Natural killer cell treated with Interleukin-12 subunit alpha and Interleukin-12 subunit beta and Interleukin-15 and Interleukin-18, amount 100 ng/mL, for 72 hours (primary cell): ENCODE measurements around the gene PITPNM3. TPM values are rescaled to one million over a fixed set of nuclear protein-coding genes. Genes with fewer than 3 reads are reported as not detected.

Experiments used
- ATAC-seq, 2 donors: fragments of 150-1000 bp; cut with Tn5 transposase in 1 of 2; sonication (Bioruptor Pico), chemical (Tn5 transposase) in 1 of 2; 2 replicates each; pipeline ENCODE4 v1.10.0; 2021
- DNase-seq: peaks from one replicate; pipeline ENCODE4 v3.0.0; 2022; ENCODE audit warnings: low spot score
- H3K27ac Mint-ChIP-seq, 2 donors: 1 replicate in 1 of 2; 2 replicates in 1 of 2; pipeline ENCODE4 v1.8.0; 2022; ENCODE audit warnings: mixed read lengths in 2 of 2, mild to moderate bottlenecking in 1 of 2, moderate library complexity in 1 of 2
- H3K27me3 Mint-ChIP-seq, 2 donors: 1 replicate in 1 of 2; 2 replicates in 1 of 2; pipeline ENCODE4 v1.8.0; 2022; ENCODE audit warnings: mixed read lengths in 2 of 2
- H3K36me3 Mint-ChIP-seq: one replicate; pipeline ENCODE4 v1.8.0; 2022; ENCODE audit warnings: mixed read lengths
- H3K4me1 Mint-ChIP-seq, 2 donors: 1 replicate in 1 of 2; 2 replicates in 1 of 2; pipeline ENCODE4 v1.8.0; 2022; ENCODE audit warnings: low read depth in 2 of 2, mixed read lengths in 2 of 2, mild to moderate bottlenecking in 1 of 2
- H3K4me3 Mint-ChIP-seq: one replicate; pipeline ENCODE4 v1.8.0; 2022; ENCODE audit warnings: mixed read lengths
- H3K9me3 Mint-ChIP-seq: 2 replicates; pipeline ENCODE4 v1.8.0; 2022; ENCODE audit warnings: mixed read lengths
- total RNA-seq, 2 donors: library from RNA; stranded (reverse); gene quantifications; one replicate each; pipeline ENCODE4 v1.2.3, GENCODE V29; 2022

PITPNM3 gene
- total RNA-seq, 2 donors from 2014 or later = 0.59 to 0.84 TPM

DNA sequence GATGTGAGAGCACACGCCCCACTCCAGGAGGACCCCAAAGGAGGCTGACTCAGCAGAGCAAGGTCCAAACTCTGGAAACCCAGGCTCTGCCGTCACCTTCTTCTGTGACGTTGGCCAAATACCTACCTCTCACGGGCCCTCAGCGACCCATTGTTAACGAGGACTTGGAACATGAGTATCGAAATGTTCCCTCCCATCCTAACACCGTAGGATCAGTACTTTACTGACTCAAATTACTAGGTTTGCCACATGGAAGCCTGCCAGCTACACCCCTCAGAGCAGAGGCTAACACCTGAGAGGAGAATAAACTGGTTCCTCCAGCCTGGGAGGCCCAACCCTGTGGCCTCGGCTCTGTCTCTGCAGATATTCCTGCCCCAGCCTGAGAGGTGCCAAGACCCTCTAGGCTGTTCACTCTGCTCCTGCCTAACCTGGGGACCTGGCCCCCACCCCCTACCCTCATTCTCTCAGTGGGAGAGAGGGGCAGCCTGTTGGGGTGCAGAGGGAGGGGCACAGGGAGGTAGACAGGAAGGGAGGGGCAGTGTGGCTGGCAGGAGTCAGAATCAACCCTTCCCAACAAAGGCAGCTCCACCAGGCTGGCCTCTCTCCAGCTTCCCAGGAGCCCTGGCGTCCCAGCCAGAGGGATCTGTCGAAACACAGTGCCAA is 4.4 kb downstream of the PITPNM3 start:
- DNase-seq (no peak), ATAC-seq (no peak)
- Mint-ChIP-seq H3K4me1 (peaks cover 0 to 7% of the 10 kb centered on the region in 2 donors), H3K4me3 (no peak overlapping the region), H3K9me3 (no peaks in the 10 kb centered on the region), H3K27me3 (peaks cover 20 to 33% of the 10 kb centered on the region in 2 donors), H3K36me3 (no peaks in the 10 kb centered on the region), H3K27ac (no peak overlapping the region)

DNA sequence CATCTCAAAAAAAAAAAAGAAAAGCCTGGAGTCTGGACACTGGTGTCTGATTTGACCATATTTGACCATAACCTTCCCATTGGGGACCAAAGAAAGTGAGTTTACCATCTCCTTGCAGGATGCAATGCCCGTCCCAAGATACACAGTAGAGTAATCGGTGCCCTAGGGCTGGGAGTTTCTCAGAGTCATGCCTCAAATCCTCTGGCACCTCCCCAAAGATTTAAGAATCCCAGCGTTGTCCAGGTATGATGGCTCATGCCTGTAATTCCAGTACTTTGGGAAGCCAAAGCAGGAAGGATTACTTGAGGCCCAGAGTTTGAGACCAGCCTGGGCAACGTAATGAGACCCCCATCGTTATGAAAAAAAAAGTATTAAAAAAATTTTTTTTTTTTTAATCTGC is 5.0 kb downstream of the PITPNM3 start:
- Mint-ChIP-seq H3K4me3 (no peak overlapping the region), H3K4me1 (peaks cover 0 to 7% of the 10 kb centered on the region in 2 donors), H3K27me3 (peaks cover 20 to 29% of the 10 kb centered on the region in 2 donors), H3K36me3 (no peaks in the 10 kb centered on the region), H3K9me3 (no peaks in the 10 kb centered on the region), H3K27ac (no peak overlapping the region)
- ATAC-seq (no peak), DNase-seq (no peak)

DNA sequence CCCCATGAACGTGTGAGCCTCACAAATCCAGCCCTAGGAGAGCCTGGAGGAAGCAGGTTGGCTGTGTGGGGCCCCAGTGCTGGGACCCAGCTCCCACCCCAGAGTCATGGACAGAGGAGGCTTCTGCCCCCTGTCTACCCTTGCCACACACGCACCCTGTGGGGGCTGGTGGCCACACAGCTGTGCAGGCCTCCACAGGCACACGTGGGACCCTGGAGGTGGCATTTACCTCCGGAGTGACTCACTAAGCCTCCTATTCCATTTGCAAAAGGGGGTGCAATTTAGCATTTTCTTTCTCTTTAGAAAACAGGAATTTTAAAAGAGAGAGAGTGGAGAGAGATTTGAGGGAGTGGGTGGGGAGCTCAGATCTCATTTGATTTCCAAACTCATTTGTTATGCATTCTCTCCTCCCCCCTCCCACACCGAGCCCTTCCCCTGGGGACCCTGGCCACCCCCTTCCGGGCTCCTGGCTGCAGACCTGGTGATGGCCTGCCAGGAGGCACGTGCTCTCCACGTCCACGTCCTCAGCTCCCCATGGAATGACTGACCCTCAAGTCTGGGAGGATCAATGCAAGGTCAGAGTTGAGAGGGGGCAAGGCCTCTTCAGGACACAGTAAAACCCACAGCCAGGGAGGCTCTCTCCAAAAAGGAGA is 6.8 kb downstream of the PITPNM3 start:
- no peak overlapping the region for H3K4me3 Mint-ChIP-seq
- DNase-seq (no peak), ATAC-seq (no peak)
- no peaks in the 10 kb centered on the region for H3K9me3 Mint-ChIP-seq
- peaks cover 15 to 22% of the 10 kb centered on the region in 2 donors for H3K27me3 Mint-ChIP-seq
- no peaks in the 10 kb centered on the region for H3K36me3 Mint-ChIP-seq
- no peaks in the 10 kb centered on the region for H3K4me1 Mint-ChIP-seq
- H3K27ac Mint-ChIP-seq = no peak overlapping the region

DNA sequence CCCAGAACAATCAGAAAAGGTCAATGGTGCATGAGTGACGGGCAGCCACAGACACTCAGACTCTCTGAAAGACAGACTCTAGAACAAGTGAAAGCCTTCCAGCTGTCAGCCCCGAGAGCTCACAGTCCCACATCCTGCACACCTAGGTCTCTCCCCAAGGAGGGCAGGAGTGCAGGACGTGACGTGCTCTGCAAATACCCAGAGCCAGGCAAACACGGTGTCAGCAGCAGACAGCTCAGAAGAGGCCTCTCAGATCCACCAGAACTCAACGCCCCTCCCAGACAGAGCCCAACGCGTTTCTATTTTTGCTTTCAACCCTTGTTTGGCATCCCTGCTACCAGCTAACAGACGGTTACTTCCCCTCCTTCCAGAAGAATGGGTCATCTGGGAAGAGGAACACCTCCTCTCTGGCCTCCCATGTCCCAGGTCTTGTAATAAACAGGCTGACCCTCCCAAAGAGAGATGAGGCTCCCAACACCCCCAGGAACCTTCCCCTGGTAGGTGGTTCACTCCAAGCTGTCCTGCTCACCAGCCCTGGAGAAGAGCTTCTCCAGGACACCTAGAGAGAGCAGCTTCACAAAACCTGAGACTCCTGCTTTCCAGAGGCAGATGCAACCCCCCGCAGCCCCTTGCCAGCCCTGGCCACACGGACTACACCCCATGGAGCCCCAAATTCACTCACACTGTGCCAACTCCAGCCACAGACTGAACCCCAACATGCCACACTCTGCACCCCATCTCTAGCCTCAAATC is 7.6 kb downstream of the PITPNM3 start:
- H3K4me3 Mint-ChIP-seq = no peak overlapping the region
- DNase-seq (no peak), ATAC-seq (peak in 1 of 2 donors; percentile 37)
- H3K4me1 Mint-ChIP-seq = no peaks in the 10 kb centered on the region
- no peak overlapping the region for H3K27ac Mint-ChIP-seq
- no peaks in the 10 kb centered on the region for H3K9me3 Mint-ChIP-seq
- no peaks in the 10 kb centered on the region for H3K36me3 Mint-ChIP-seq
- peaks cover 8 to 16% of the 10 kb centered on the region in 2 donors for H3K27me3 Mint-ChIP-seq

DNA sequence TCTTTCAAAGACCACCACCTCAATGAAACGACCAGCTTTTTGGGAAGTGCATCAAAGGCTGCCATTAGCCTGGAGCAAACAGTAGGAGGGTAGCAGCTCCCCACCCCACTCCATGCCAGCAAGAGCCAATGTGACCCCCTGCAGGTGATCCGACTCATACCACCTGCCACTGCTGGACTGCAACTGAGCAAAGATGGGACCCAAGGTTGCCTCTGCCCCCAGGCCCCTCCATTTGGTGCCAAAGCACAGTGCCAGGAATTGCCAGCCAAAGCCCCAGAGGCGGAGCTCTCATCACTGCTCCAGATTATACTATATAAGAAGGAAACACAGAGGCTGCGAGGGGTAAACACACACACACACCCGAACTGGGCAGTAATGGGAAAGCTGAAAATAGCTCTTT is 8.3 kb downstream of the PITPNM3 start:
- DNase-seq = no peak
- Mint-ChIP-seq H3K27ac (no peak overlapping the region), H3K9me3 (no peaks in the 10 kb centered on the region), H3K27me3 (peaks cover under 1 to 11% of the 10 kb centered on the region in 2 donors), H3K36me3 (no peaks in the 10 kb centered on the region), H3K4me1 (no peaks in the 10 kb centered on the region), H3K4me3 (no peak overlapping the region)
- ATAC-seq = no peak

DNA sequence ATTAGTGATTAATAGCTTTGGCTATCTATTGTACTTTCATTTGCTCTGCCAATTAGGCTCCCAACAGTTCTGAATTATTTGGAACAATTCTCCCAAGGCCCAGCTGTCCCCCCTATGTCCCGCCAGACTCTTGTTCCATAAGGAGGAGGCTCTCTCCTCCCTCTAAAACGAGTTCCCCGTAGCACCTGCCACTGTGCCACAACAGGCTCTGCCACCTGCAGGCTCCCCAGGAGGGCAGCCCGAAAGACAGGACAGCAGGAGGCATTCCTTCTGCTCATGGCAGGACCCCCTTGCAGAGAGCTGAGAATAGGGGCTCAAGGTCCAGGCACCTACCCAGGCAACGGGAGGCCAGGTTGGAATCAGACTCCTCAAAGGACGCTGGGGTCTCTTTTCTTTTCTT is 9.0 kb downstream of the PITPNM3 start:
- peaks cover 0 to 8% of the 10 kb centered on the region in 2 donors for H3K27me3 Mint-ChIP-seq
- H3K4me1 Mint-ChIP-seq = no peaks in the 10 kb centered on the region
- DNase-seq = no peak
- H3K27ac Mint-ChIP-seq = no peak overlapping the region
- no peak for ATAC-seq
- no peaks in the 10 kb centered on the region for H3K36me3 Mint-ChIP-seq
- no peak overlapping the region for H3K4me3 Mint-ChIP-seq
- H3K9me3 Mint-ChIP-seq = no peaks in the 10 kb centered on the region

DNA sequence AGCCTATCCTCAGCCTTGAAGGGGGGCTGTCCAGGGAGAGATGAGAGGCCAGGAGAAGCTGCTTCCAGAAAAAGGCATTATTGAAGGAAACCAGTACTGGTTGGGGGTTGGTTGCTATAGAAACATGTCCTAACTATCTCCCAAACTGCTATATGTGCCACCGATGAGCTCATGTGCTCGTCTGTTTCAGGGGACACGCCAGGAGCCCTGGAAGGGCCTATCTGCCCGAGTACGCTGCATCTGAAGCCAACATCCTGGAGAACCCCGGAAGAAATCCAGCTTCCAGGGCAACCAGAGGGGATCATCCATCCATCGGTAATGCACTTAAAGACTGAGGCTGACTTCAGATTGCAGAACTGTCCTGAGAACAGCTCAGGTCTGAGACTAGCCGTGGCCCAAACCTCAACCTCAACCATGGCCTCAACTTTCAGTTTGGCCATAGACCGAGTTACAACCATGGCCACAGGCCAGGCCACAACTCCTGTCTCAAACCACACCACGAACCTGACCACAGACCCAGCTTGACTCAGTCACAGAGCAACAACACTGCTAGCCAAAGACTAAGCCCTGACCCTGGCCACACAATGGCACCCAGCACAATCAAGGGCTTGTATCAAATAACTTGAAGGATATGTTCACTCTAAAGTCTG is 10.2 kb downstream of the PITPNM3 start:
- no peaks in the 10 kb centered on the region for H3K9me3 Mint-ChIP-seq
- H3K36me3 Mint-ChIP-seq = no peaks in the 10 kb centered on the region
- peaks cover 0 to 9% of the 10 kb centered on the region in 2 donors for H3K27me3 Mint-ChIP-seq
- H3K4me3 Mint-ChIP-seq = no peak overlapping the region
- DNase-seq (no peak), ATAC-seq (peak; percentile 37 to 61)
- H3K4me1 Mint-ChIP-seq = no peaks in the 10 kb centered on the region
- no peak overlapping the region for H3K27ac Mint-ChIP-seq

DNA sequence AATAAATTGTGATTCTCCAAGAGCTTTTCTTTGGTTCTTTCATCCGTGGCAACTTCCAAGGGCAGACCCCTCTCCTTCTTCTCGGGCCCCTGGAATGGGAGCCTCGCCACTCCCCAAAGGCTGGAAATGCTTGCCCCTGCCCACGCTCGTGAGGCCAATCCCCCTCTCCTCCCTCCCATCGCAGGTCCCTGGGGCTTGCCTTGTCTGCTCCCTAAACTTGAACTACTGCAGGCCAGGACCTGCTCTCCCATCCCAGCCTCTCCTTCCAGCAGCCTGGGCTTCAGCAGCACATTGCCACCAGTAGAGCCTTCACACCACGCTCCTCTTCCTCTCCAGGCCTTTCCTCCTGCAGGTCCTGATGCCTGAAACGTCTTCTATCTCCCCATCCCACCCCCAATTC is 11.1 kb downstream of the PITPNM3 start:
- no peak overlapping the region for H3K4me3 Mint-ChIP-seq
- ATAC-seq (no peak), DNase-seq (no peak)
- H3K27ac Mint-ChIP-seq = no peak overlapping the region
- H3K9me3 Mint-ChIP-seq = no peaks in the 10 kb centered on the region
- no peaks in the 10 kb centered on the region for H3K4me1 Mint-ChIP-seq
- no peaks in the 10 kb centered on the region for H3K36me3 Mint-ChIP-seq
- peaks cover 0 to 10% of the 10 kb centered on the region in 2 donors for H3K27me3 Mint-ChIP-seq

DNA sequence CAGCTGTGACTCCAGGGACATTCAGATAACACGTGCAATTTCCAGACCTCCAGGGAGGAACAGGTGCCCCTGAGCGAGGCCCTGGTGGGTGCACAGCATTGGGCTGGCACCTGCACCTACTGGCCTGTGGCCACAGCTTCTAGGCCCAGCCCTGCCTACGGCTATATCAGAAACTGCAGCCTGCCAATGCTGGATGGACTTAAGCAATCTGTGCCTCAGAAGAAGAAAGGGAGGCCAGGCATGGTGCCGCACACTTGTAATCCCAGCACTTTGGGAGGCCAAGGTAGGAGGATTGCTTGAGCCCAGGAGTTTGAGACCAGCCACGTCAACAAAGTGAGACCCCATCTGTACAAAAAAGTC is 12.4 kb downstream of the PITPNM3 start:
- ATAC-seq (no peak), DNase-seq (no peak)
- Mint-ChIP-seq H3K4me1 (no peaks in the 10 kb centered on the region), H3K4me3 (no peak overlapping the region), H3K27me3 (peaks cover 0 to 8% of the 10 kb centered on the region in 2 donors), H3K36me3 (no peaks in the 10 kb centered on the region), H3K9me3 (no peaks in the 10 kb centered on the region), H3K27ac (no peak overlapping the region)

DNA sequence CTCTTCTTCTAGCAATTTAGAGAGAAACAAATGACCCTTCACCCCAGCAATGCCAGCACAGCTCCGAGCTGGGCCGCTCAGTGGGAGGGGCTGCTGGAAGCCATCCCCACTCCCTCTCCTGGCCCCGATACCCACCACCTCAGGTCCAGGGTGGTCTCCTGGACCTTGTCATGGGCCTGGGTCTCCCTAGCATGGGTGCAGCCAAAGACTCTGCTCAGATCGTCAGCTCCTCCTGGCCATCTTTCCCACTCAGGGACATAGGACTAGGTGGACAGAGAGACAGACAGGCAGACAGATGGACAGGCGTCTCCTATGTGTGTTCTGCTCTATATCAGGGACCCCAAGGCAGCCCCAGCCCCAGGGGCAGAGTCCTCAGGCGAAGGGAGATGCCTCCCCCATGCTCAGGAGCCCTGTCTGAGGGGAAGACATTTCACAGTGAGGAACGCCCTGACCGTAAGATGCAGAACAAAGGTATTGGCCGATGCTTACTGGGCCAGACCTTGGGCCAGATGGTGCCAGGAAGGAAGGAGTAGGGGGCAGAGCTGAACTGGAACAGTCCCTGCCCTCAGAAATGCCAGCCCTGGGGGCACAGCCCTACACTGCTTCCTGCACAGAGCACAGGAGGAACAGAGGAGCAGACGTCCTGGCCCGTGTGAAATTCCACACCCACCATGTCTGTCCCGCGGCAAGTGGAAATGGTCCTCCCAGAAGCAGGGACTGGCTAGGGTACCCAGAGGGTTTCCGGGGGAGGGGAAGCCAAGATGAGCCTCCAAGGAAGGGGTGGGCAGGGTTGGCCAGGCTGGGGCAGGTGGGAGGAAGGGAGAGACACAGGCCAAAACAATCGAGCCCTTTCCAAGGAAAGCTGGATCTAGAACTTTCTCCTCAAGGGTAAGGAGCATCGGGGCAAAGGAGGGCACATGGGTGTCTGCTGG is 13.0 kb downstream of the PITPNM3 start:
- Mint-ChIP-seq H3K36me3 (no peaks in the 10 kb centered on the region), H3K27me3 (peaks cover 0 to 5% of the 10 kb centered on the region in 2 donors), H3K9me3 (no peaks in the 10 kb centered on the region), H3K27ac (no peak overlapping the region), H3K4me3 (no peak overlapping the region), H3K4me1 (no peaks in the 10 kb centered on the region)
- DNase-seq (no peak), ATAC-seq (peak in 1 of 2 donors; percentile 6)

DNA sequence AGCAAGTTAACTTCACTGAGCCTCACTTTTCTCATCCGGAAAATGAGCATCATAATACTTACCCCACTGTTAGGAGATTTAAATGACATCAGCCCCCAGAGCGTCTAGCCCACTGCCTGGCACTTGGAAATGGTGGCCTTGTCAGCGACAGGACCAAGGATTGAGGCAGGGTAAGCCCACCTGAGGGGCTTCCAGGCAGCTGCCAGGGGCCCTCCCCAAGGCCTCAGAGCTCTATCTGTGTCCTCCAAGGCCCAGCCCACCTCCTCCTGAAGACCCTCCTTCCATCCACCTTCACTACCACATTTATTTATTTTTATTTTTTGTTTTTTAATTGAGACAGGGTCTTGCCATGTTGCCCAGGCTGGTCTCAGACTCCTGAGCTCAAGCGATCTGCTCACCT is 13.8 kb downstream of the PITPNM3 start:
- no peak for ATAC-seq
- Mint-ChIP-seq H3K36me3 (no peaks in the 10 kb centered on the region), H3K9me3 (no peaks in the 10 kb centered on the region), H3K27me3 (peaks cover 0 to 5% of the 10 kb centered on the region in 2 donors), H3K4me1 (no peaks in the 10 kb centered on the region), H3K27ac (no peak overlapping the region), H3K4me3 (no peak overlapping the region)
- no peak for DNase-seq

DNA sequence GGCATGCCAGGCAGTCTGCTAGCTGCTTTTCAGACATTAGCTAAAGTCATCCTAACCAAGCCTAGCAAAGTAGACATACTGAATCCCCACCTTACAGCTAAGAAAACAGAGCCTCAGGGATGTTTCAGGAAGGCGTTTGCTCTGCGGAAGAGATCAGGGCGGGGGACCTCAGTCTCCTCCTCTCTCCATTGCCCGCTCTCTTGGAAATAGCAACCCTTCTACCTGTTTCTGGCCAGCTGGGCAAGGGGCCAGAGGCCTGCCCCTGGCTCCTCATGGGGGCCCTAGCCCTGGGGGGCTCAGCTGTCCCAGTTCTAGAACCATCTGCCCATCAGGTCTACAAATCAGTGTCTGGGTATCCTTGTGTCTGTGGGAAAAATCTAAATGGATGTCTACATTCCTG is 14.5 kb downstream of the PITPNM3 start:
- ATAC-seq = no peak
- no peak overlapping the region for H3K4me3 Mint-ChIP-seq

DNA sequence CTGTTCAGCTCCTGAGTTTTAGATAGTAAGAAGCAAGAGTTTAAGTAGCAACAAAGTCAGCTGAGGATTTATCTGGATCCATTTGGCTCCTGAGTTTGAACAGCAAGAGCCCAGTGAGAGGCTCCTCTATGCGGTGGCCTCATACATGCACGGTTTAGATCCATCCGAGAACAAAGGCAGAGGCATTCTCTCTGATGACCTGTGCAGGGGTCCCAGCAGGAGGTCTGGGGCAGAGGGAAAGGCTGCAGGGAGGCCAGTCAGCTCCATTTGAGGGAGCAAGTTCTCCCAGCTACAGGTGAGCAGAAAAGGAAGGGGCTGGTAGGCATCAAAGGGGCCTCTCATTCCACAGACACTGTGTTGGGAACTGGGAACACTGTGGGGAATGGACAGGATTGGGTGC is 16.5 kb downstream of the PITPNM3 start:
- peaks cover 0 to 5% of the 10 kb centered on the region in 2 donors for H3K27me3 Mint-ChIP-seq
- no peak overlapping the region for H3K27ac Mint-ChIP-seq
- H3K36me3 Mint-ChIP-seq = no peaks in the 10 kb centered on the region
- no peak for ATAC-seq
- H3K4me3 Mint-ChIP-seq = no peak overlapping the region
- no peaks in the 10 kb centered on the region for H3K4me1 Mint-ChIP-seq
- no peak for DNase-seq
- H3K9me3 Mint-ChIP-seq = no peaks in the 10 kb centered on the region

More for the DNA sequence above, 14.5 kb downstream of the PITPNM3 start:
- H3K27ac Mint-ChIP-seq = no peak overlapping the region
- DNase-seq = no peak
- H3K36me3 Mint-ChIP-seq = no peaks in the 10 kb centered on the region
- no peaks in the 10 kb centered on the region for H3K9me3 Mint-ChIP-seq
- H3K4me1 Mint-ChIP-seq = no peaks in the 10 kb centered on the region
- H3K27me3 Mint-ChIP-seq = peaks cover 0 to 5% of the 10 kb centered on the region in 2 donors
